Lower leg skin (tissue), 3 donors: Measurements from ENCODE around the gene MYO5A.

Experiments used
- CTCF ChIP-seq, 3 donors: fragments of 450-650 bp; IDR thresholded peaks; one replicate each; pipeline ENCODE4 v1.5.1; 2016; ENCODE audit warnings: antibody characterized with exemption in 3 of 3, mild to moderate bottlenecking in 3 of 3, moderate library complexity in 2 of 3
- POLR2A ChIP-seq, 2 donors: fragments of 450-650 bp; IDR thresholded peaks; one replicate each; pipeline ENCODE4 v1.6.1; 2016 to 2017; ENCODE audit warnings: antibody characterized with exemption in 2 of 2, mild to moderate bottlenecking in 1 of 2, moderate library complexity in 1 of 2

GRCh38 chr15:52350423-52350822 is 178.3 kb downstream of the MYO5A start:
- no peak for TF ChIP-seq CTCF (IDR thresholded peaks at IDR 0.05)
- no peak for TF ChIP-seq POLR2A (IDR thresholded peaks at IDR 0.05)
